Osteoblast (primary cell): ENCODE results near the gene HDAC9. TPM values are rescaled to one million over a fixed set of nuclear protein-coding genes. Genes with fewer than 3 reads are reported as not detected.

ENCODE experiments used
- DNase-seq: peaks from one replicate; pipeline ENCODE4 v3.0.0; 2011; ENCODE audit warnings: low spot score, mixed read lengths; ENCODE audit not compliant: insufficient read length; ENCODE audit errors: missing footprints
- H2AFZ ChIP-seq: 2 replicates; pipeline ENCODE4 v1.6.0; 2011; ENCODE audit warnings: mild to moderate bottlenecking, low read length
- H3K27ac ChIP-seq: 2 replicates; pipeline ENCODE4 v1.5.1; 2011; ENCODE audit warnings: mild to moderate bottlenecking, low read depth, low read length, moderate library complexity
- H3K27me3 ChIP-seq: 2 replicates; pipeline ENCODE4 v1.6.0; 2012; ENCODE audit warnings: mild to moderate bottlenecking, control low read depth, inconsistent platforms, low read length, moderate library complexity; ENCODE audit not compliant: insufficient read depth
- H3K36me3 ChIP-seq: 2 replicates; pipeline ENCODE4 v1.5.1; 2011; ENCODE audit warnings: mild to moderate bottlenecking, low read length, control low read depth, moderate library complexity; ENCODE audit not compliant: insufficient read depth
- H3K4me1 ChIP-seq: 2 replicates; pipeline ENCODE4 v1.5.1; 2011; ENCODE audit warnings: mild to moderate bottlenecking, low read length, control low read depth, moderate library complexity; ENCODE audit not compliant: insufficient read depth
- H3K4me2 ChIP-seq: 2 replicates; pipeline ENCODE4 v1.6.0; 2011; ENCODE audit warnings: mild to moderate bottlenecking, low read length; ENCODE audit not compliant: insufficient read depth
- H3K4me3 ChIP-seq: fragments of 200-600 bp; sonication (generic); 3 replicates; pipeline ENCODE4 v1.5.1; 2012; ENCODE audit warnings: mild to moderate bottlenecking, low read length, inconsistent platforms; ENCODE audit not compliant: insufficient read depth
- H3K79me2 ChIP-seq: 2 replicates; pipeline ENCODE4 v1.6.0; 2012; ENCODE audit warnings: mild to moderate bottlenecking, low read length, control low read depth, inconsistent platforms; ENCODE audit not compliant: insufficient read depth
- H3K9me3 ChIP-seq: 2 replicates; pipeline ENCODE4 v1.5.1; 2011; ENCODE audit warnings: low read depth, low read length, control low read depth
- H4K20me1 ChIP-seq: 2 replicates; pipeline ENCODE4 v1.6.0; 2012; ENCODE audit warnings: mild to moderate bottlenecking, low read length, control low read depth; ENCODE audit not compliant: insufficient read depth
- CTCF ChIP-seq: IDR thresholded peaks from 2 replicates; pipeline ENCODE4 v1.5.1; 2011; ENCODE audit warnings: mild to moderate bottlenecking, low read depth, low read length, moderate library complexity; ENCODE audit errors: extremely low read depth
- total RNA-seq: library from RNA; depleted of rRNA; stranded (reverse); fragments of >200 nt; gene quantifications from 2 replicates; pipeline ENCODE4 v1.2.3, GENCODE V29; 2012

HDAC9 gene
- total RNA-seq, 1 donor = 21.7 TPM

- peak overlapping the region; percentile 58 for H2AFZ ChIP-seq
- no peaks in the 10 kb centered on the region for H3K36me3 ChIP-seq
- no peak for DNase-seq
Observed at GRCh38 chr7:18941207-18941606, 445.7 kb downstream of the HDAC9 start.

GRCh38 chr7:18948521-18948920 lies 453.0 kb downstream of the HDAC9 start:
- Histone ChIP-seq H3K79me2 (no peaks in the 10 kb centered on the region), H3K4me2 (no peak overlapping the region), H4K20me1 (no peaks in the 10 kb centered on the region), H2AFZ (no peak overlapping the region), H3K4me1 (no peaks in the 10 kb centered on the region), H3K9me3 (no peaks in the 10 kb centered on the region), H3K4me3 (no peak overlapping the region), H3K36me3 (no peaks in the 10 kb centered on the region), H3K27ac (no peak overlapping the region), H3K27me3 (no peaks in the 10 kb centered on the region)
- TF ChIP-seq CTCF = no peak
- DNase-seq = no peak

More at GRCh38 chr7:18941207-18941606, 445.7 kb downstream of the HDAC9 start:
- no peak overlapping the region for H3K4me2 ChIP-seq
- no peak for TF ChIP-seq CTCF
- H3K27ac ChIP-seq = no peak overlapping the region
- no peaks in the 10 kb centered on the region for H4K20me1 ChIP-seq
- H3K4me1 ChIP-seq = peaks cover 4% of the 10 kb centered on the region
- no peaks in the 10 kb centered on the region for H3K27me3 ChIP-seq
- no peaks in the 10 kb centered on the region for H3K9me3 ChIP-seq
- no peak overlapping the region for H3K4me3 ChIP-seq
- H3K79me2 ChIP-seq = no peaks in the 10 kb centered on the region

GRCh38 chr7:18952846-18953245 lies 457.3 kb downstream of the HDAC9 start:
- no peak for DNase-seq
- H3K4me2 ChIP-seq = no peak overlapping the region
- no peaks in the 10 kb centered on the region for H3K36me3 ChIP-seq
- no peaks in the 10 kb centered on the region for H3K27me3 ChIP-seq
- H3K79me2 ChIP-seq = no peaks in the 10 kb centered on the region
- no peaks in the 10 kb centered on the region for H3K4me1 ChIP-seq
- no peaks in the 10 kb centered on the region for H4K20me1 ChIP-seq
- no peak overlapping the region for H2AFZ ChIP-seq
- H3K9me3 ChIP-seq = no peaks in the 10 kb centered on the region
- H3K4me3 ChIP-seq = no peak overlapping the region
- no peak overlapping the region for H3K27ac ChIP-seq
- no peak for TF ChIP-seq CTCF

- DNase-seq = no peak
- peak overlapping the region; percentile 15 for H2AFZ ChIP-seq
- TF ChIP-seq CTCF = no peak
Observed at GRCh38 chr7:18958627-18959026, 463.1 kb downstream of the HDAC9 start.

More at GRCh38 chr7:18958627-18959026, 463.1 kb downstream of the HDAC9 start:
- H3K4me2 ChIP-seq = no peak overlapping the region
- no peak overlapping the region for H3K4me3 ChIP-seq
- no peaks in the 10 kb centered on the region for H3K36me3 ChIP-seq
- no peaks in the 10 kb centered on the region for H3K4me1 ChIP-seq
- no peaks in the 10 kb centered on the region for H3K9me3 ChIP-seq
- no peaks in the 10 kb centered on the region for H3K27me3 ChIP-seq
- no peaks in the 10 kb centered on the region for H4K20me1 ChIP-seq
- no peak overlapping the region for H3K27ac ChIP-seq
- no peaks in the 10 kb centered on the region for H3K79me2 ChIP-seq
